PFSK-1 (cell line): ENCODE measurements around the gene SHC4.
A peak's percentile ranks its signal among the peaks of the same experiment; 100 is the strongest.

Experiments used
- FOXP2 ChIP-seq: optimal IDR thresholded peaks from 2 replicates; pipeline ENCODE3; 2011; ENCODE audit warnings: borderline replicate concordance, control low read depth, inconsistent platforms; ENCODE audit not compliant: insufficient read depth; ENCODE audit errors: extremely low read length, extremely low read depth
- POLR2AphosphoS5 ChIP-seq: IDR thresholded peaks from 2 replicates; pipeline ENCODE4 v1.6.1; 2012; ENCODE audit warnings: low read depth, mild to moderate bottlenecking, control low read depth, low read length, moderate library complexity
- REST ChIP-seq, 2 experiments: IDR thresholded peaks; 2 replicates each; pipeline versions ENCODE4 v1.6.1 to v1.8.0; 2011 to 2012; ENCODE audit warnings: low read depth in 2 of 2, low read length in 2 of 2, control low read depth in 1 of 2, inconsistent platforms in 1 of 2, mild to moderate bottlenecking in 1 of 2, moderate library complexity in 1 of 2; ENCODE audit not compliant: insufficient read depth in 1 of 2
- SIN3A ChIP-seq: IDR thresholded peaks from 2 replicates; pipeline ENCODE4 v1.6.1; 2012; ENCODE audit warnings: mild to moderate bottlenecking, low read length, moderate library complexity, borderline replicate concordance; ENCODE audit not compliant: insufficient read depth
- TAF1 ChIP-seq: IDR thresholded peaks from 2 replicates; pipeline ENCODE4 v1.6.1; 2012; ENCODE audit warnings: low read length, control low read depth, borderline replicate concordance; ENCODE audit not compliant: insufficient read depth

The SHC4 gene

GRCh38 chr15:48893311-48893710 is 70.4 kb downstream of the SHC4 start:
- TF ChIP-seq TAF1 = no peak
- TF ChIP-seq POLR2AphosphoS5 = peak; percentile 26; the same call in 1 of the 2 replicates
- no peak for TF ChIP-seq FOXP2

GRCh38 chr15:48891232-48891765 is 72.4 kb downstream of the SHC4 start:
- TF ChIP-seq FOXP2 = no peak
- no peak for TF ChIP-seq SIN3A
- TF ChIP-seq POLR2AphosphoS5 = no peak
- no peak for TF ChIP-seq TAF1
- TF ChIP-seq REST (IDR thresholded peaks at IDR 0.05; ENCODE audit: insufficient read depth in 1 of 2, low read depth in 2 of 2, low read length in 2 of 2) = no peak

- no peak for TF ChIP-seq REST (IDR thresholded peaks at IDR 0.05; ENCODE audit: insufficient read depth in 1 of 2, low read depth in 2 of 2, low read length in 2 of 2)
- no peak for TF ChIP-seq TAF1
- TF ChIP-seq FOXP2 = no peak
- no peak for TF ChIP-seq POLR2AphosphoS5
- no peak for TF ChIP-seq SIN3A
Observed at GRCh38 chr15:48890375-48890972, 73.2 kb downstream of the SHC4 start.

- TF ChIP-seq TAF1 (no peak), SIN3A (no peak), POLR2AphosphoS5 (no peak), REST (IDR thresholded peaks at IDR 0.05; ENCODE audit: insufficient read depth in 1 of 2, low read depth in 2 of 2, low read length in 2 of 2) (no peak), FOXP2 (no peak)
Observed at GRCh38 chr15:48889925-48890324, 73.8 kb downstream of the SHC4 start.

- TF ChIP-seq POLR2AphosphoS5 = no peak
Observed at GRCh38 chr15:48888836-48889235, 74.9 kb downstream of the SHC4 start.

- TF ChIP-seq TAF1 = no peak
- TF ChIP-seq REST (IDR thresholded peaks at IDR 0.05; ENCODE audit: insufficient read depth in 1 of 2, low read depth in 2 of 2, low read length in 2 of 2) = no peak
- TF ChIP-seq FOXP2 = no peak
- no peak for TF ChIP-seq SIN3A
Observed at GRCh38 chr15:48888191-48888590, 75.5 kb downstream of the SHC4 start.
